ENCODE data around the gene HOXA10. TPM values are rescaled to one million over a fixed set of nuclear protein-coding genes. Genes with fewer than 3 reads are reported as not detected.

Gene HOXA10
- total RNA-seq, 1 experiment from 2014 or later: 22.1 TPM

DNA sequence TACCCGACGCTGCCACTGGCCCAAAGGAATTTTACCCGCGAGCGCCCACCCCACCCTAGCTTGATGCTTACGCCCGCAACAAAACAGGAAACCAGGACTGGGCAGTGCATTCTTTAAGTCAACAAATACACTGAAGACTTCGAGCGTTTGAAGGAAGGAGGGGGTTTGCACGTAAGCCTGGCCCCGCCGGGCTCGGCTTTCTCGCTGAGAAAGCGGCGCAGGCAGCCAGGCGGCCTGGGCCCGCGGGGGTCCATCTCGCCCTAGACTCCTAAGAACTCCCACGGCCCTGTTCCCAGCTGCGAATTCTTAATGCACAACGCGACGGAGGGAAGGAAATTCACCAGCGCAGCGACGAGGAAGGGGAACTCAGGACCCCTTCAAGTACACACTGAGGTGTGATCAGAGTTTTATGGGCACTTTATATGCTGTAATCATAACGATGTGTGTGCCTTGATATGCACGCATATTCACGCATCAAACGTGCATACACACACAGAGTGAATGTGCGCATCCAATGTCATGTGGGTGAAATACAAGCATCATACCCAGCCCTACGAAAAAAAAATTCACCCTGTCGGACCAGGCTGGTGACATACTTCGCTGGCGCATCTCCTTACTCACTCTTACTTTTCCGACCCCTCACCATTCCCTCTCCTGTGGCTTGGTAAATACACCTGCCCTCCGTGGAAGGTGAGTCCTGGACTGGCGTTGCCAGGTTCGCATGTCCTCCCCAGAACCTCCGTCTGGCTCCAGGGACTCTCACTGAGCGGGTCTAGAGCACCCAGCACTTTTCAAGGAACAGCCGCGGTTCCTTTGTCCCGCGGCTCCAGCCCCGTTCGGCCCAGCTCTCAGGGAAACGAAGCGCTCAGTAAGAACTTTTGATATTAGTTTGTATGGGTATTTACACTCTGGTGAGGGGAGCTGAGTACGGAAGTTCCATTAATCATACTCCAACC lies 31.5 kb upstream of the HOXA10 start:
- DNase-seq (ENCODE audit: low read depth): no peak
- in situ Hi-C loops (cut with HindIII; ENCODE audit: low pct_unique_long_range_greater_than_20kb, low sequenced_read_pairs): no loop called here

DNA sequence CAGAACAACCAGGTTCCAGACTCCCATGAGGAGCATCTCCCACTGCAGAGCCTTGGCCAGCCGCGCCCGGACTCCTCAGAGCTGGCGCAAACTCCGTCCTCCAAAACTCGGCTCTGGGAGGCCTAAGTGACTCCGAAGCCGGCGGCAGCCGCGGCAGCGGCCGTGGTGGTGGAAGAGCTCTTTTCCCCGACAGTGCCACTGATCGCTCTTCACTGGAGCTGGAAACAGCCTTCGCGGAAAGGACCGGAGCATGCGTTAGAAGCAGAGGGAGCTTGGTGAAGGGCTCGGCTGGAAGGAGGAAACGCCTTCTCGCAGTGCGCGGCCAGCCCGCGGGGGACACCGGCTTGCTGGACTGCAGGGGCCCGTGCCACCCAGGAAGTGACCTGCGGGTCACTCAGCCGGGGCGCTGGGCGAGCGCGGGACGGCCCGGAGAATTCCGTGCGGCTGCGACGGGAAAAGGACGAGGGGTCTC lies 30.8 kb upstream of the HOXA10 start:
- in situ Hi-C loops (cut with HindIII; ENCODE audit: low pct_unique_long_range_greater_than_20kb, low sequenced_read_pairs): no loop called here
- DNase-seq (ENCODE audit: low read depth): no peak

- in situ Hi-C loops (cut with HindIII; ENCODE audit: low pct_unique_long_range_greater_than_20kb, low sequenced_read_pairs): no loop called here
- no peak for DNase-seq (ENCODE audit: low read depth)
Measured at GRCh38 chr7:27203964-27204594, 30.0 kb upstream of the HOXA10 start.

DNA sequence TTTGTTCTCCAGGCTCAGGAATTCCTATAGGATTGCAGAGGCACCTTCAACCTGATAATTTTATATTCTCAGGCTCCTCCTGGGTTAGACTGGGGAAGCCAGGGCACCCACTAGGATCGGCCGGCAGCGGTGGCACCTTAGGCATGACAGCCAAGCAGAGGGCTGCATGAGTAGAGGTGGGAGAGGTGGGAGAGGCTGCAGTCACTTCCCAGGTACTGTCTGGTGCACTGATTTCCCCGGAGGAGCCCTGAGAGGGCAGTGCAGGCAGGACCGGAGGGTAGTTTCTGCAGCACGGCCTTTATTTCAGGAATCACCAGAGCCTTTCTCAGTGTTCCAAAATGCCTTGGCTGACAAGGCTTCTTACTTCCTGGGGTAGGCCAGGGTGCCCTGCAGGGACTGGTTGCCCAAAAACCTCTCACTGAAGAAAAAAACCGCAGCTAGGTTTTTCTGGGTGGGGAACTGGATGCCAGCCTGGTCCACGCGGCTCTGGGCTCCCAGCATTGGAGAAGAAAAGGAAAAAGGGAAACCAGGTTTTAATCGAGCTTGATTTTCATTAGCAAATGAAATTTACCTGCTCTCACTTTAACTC lies 29.3 kb upstream of the HOXA10 start:
- no peak for DNase-seq (ENCODE audit: low read depth)
- in situ Hi-C loops (cut with HindIII; ENCODE audit: low pct_unique_long_range_greater_than_20kb, low sequenced_read_pairs): no loop called here

DNA sequence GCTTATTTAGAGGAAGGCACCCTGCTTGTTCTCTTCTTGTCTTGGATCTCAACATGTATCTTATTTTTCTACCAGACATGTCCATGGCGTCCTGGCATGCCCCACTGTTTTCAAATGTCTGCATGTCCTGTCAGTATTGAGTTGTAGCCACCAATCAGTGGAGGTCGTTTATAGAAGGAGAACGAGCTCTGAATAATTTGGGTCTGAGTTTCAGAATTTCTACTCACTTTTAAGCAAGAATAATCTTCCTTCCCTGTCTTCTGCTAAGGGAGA lies 28.7 kb upstream of the HOXA10 start:
- no peak for DNase-seq (ENCODE audit: low read depth)
- in situ Hi-C loops (cut with HindIII; ENCODE audit: low pct_unique_long_range_greater_than_20kb, low sequenced_read_pairs): no loop called here

DNA sequence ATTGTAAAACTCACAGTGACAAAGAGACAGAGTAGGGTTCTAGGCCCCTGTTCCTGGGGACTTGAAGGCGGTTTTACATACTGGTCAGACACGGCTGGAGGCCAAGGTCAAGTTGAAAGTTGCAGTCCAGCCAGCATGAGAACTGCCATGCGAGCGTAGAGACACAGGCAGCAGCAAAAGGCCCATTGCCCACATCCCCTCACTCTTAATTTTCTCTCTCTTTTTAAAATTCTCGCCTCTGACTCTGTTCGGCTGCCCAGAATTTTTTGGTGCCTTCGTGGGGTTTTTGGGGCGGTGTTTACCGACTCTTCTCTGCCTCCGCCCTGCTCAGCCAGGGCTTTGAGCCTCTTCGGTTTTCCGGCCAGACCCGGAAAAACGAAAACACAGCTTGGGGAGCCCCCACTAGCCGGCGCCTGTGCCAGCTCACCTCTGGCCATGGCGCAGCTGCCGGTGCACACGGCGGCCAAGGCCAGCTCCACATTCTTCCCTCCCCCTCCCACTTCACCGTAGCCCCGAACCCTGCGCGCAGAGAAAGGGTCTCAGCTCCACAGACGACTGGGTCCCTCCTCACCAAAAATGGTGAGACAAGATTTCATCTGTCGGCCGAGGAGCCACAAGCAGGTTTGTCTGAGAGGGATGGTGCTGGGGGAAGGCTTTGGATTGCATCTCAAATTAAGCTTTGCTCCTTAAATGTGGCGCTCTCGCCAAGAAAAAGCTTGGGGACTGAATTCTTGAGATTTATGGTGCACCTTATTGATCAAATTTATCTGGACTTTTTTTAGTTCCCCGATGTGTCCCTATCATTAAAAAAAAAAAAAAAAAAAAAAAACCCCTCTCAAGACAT lies 28.1 kb upstream of the HOXA10 start:
- no peak for DNase-seq (ENCODE audit: low read depth)
- in situ Hi-C loops (cut with HindIII; ENCODE audit: low pct_unique_long_range_greater_than_20kb, low sequenced_read_pairs): no loop called here

GRCh38 chr7:27201580-27202017 lies 27.5 kb upstream of the HOXA10 start:
- in situ Hi-C loops (cut with HindIII; ENCODE audit: low pct_unique_long_range_greater_than_20kb, low sequenced_read_pairs): no loop called here
- DNase-seq (ENCODE audit: low read depth): no peak

DNA sequence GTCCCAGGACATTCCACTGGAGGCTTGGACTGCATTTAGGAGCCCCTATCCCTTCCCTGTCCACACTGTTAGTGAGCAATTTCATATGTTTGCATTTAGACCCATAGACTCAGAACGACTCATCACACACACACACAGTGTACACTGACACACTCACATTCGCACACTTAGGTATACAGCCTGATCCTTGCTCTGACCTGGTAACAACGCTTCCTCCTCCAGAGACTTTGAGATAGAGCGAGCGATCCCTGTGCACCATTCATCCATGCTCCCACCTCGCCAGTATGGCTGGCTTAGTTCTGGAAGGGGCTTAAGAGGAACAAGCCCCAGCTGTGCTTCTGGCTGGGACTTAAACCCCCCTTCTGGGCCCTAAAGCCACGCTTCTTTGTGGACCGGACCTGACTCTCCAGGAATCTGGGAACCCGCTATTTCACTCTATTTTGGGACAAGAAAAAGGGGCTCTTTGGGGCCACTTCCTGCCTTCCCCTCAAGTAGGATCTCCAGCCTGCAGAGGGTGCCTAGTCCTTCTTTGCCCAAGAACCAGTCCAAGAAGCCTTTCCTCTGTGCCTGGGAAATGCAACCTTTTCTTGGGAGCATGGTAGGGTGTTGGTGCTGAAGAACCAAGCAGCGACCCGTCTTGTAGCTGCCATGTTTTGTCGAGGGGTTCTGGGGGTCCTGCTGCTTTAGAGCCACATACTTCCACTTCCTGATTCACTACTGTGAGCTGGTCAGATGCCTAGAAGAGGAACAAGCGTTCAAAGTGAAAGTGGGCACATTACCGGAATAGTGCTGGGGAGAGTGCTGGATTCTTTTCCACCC lies 26.9 kb upstream of the HOXA10 start:
- no peak for DNase-seq (ENCODE audit: low read depth)
- in situ Hi-C loops (cut with HindIII; ENCODE audit: low pct_unique_long_range_greater_than_20kb, low sequenced_read_pairs): no loop called here

- in situ Hi-C loops (cut with HindIII; ENCODE audit: low pct_unique_long_range_greater_than_20kb, low sequenced_read_pairs): no loop called here
- DNase-seq (ENCODE audit: low read depth): peak; percentile 86
Measured at GRCh38 chr7:27199849-27200760, 26.0 kb upstream of the HOXA10 start, which contains the start of gene HOXA13. TSS of gene HOXA13 (minus strand) at chr7:27200091. CDS start at chr7:27200077, 14 bp downstream.

DNA sequence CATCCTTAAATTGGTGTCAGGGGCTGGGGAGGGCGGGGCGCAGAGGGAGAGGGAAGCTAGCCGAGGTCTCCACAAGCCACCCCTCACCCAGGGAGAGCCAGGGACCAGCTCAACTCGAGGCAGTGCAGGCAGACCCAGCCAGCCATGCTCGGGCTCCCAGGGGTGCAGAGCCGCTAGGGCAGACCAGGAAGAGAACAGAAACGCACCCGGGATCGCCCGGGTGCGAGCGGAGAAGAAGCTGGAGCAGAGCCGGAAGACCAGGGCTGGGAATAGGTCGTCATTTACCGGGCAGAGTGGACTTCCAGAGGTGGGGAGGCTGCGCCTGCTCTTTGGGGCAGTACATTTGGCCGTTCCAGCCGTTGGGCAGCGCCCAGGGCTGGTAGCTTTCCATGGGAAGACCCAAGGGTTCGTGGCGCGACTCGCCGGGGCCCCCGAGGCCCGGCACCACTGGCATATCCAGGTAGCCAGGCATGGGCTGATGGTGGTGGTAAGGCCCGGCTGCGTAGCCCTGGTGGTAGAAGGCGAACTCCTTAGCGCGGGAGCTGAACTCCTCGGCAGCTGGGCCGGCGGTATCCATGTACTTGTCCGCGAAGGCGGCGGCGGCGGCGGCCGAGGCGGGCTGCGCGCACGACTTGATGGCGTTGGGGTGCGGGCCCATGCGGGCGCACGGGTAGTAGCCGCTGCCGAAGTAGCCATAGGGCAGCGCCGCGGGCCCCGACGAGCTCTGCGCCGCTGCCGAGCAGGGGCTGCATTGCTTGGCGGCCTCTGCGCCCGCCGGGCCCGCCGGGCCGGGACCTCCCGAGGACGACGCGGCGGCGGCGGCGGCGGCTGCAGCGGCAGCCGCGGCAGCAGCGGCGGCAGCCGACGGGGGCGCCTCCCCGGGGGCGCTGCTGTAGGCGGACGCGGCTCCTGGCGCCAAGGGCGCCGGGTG lies 25.0 kb upstream of the HOXA10 start:
- in situ Hi-C loops (cut with HindIII; ENCODE audit: low pct_unique_long_range_greater_than_20kb, low sequenced_read_pairs): no loop called here
- peak; percentile 44 for DNase-seq (ENCODE audit: low read depth)

GRCh38 chr7:27198138-27198841 lies 24.2 kb upstream of the HOXA10 start:
- in situ Hi-C loops (cut with HindIII; ENCODE audit: low pct_unique_long_range_greater_than_20kb, low sequenced_read_pairs): no loop called here
- no peak for DNase-seq (ENCODE audit: low read depth)

- in situ Hi-C loops (cut with HindIII; ENCODE audit: low pct_unique_long_range_greater_than_20kb, low sequenced_read_pairs): no loop called here
Measured at GRCh38 chr7:27197137-27198042, 23.3 kb upstream of the HOXA10 start.

GRCh38 chr7:27196287-27196767 lies 22.2 kb upstream of the HOXA10 start:
- peak; percentile 42 for DNase-seq (ENCODE audit: low read depth)
- in situ Hi-C loops (cut with HindIII; ENCODE audit: low pct_unique_long_range_greater_than_20kb, low sequenced_read_pairs): no loop called here

More at GRCh38 chr7:27197137-27198042, 23.3 kb upstream of the HOXA10 start:
- no peak for DNase-seq (ENCODE audit: low read depth)
